A549 (cell line): ENCODE results near the gene LDLRAD3. TPM values are rescaled to one million over a fixed set of nuclear protein-coding genes. Genes with fewer than 3 reads are reported as not detected.

Experiments
- ATAC-seq, 2 experiments: fragments of 200-7000 bp in 1 of 2; fragments of >200 bp in 1 of 2; cut with Nextera tagmentation in 1 of 2; cut with Tn5 transposase in 1 of 2; 3 replicates each; pipeline versions ENCODE4 v1.8.0 to v1.9.1; 2018 to 2020; ENCODE audit warnings: mild to moderate bottlenecking in 1 of 2, moderate library complexity in 1 of 2
- CTCF ChIA-PET: fragments of 300-600 bp; sonication (Branson Sonifier 250); formaldehyde crosslinking; extraction: SDS; loops from one replicate; lab custom pipeline; 2021; ENCODE audit warnings: antibody characterized with exemption, inconsistent platforms; lab: Yijun Ruan, JAX
- POLR2A ChIA-PET: fragments of 350-600 bp; formaldehyde crosslinking; extraction: SDS; loops from one replicate; lab custom pipeline; 2021; ENCODE audit warnings: antibody characterized with exemption, inconsistent platforms; lab: Yijun Ruan, JAX
- DNase-seq, 2 experiments: peaks; one replicate each; pipeline versions ENCODE4 v3.0.0 to v3.0.0-alpha.2; 2011 to 2016; ENCODE audit warnings: low read depth in 1 of 2, low spot score in 1 of 2
- FAIRE-seq: peaks from 2 replicates; lab custom pipeline; 2011; peaks lifted over from hg19 to GRCh38; lab: Jason Lieb, UNC
- H3K27ac ChIP-seq, 2 experiments: fragments of >200 bp; sonication (Bioruptor Twin); formaldehyde crosslinking; 3 replicates each; pipeline ENCODE4 v1.5.1; 2016 to 2017
- H3K4me1 ChIP-seq: fragments of >200 bp; sonication (Bioruptor Twin); formaldehyde crosslinking; 3 replicates; pipeline ENCODE4 v1.6.1; 2016
- H3K4me2 ChIP-seq: fragments of >200 bp; sonication (Bioruptor Twin); formaldehyde crosslinking; 3 replicates; pipeline ENCODE4 v1.6.1; 2016
- H3K4me3 ChIP-seq: fragments of >200 bp; sonication (Bioruptor Twin); formaldehyde crosslinking; 3 replicates; pipeline ENCODE4 v1.5.1; 2016
- H3K9me3 ChIP-seq: fragments of >200 bp; sonication (Bioruptor Twin); formaldehyde crosslinking; 3 replicates; pipeline ENCODE4 v1.6.1; 2016
- BHLHE40 ChIP-seq: IDR thresholded peaks from 2 replicates; pipeline ENCODE4 v1.6.1; 2012; ENCODE audit warnings: low read depth, low read length, inconsistent platforms
- CBX2 ChIP-seq: fragments of 200-600 bp; sonication (generic); IDR thresholded peaks from 2 replicates; pipeline ENCODE4 v1.6.1; 2016; ENCODE audit warnings: low read depth, mild to moderate bottlenecking, borderline replicate concordance
- CHD2 ChIP-seq: fragments of 150-350 bp; IDR thresholded peaks from 2 replicates; pipeline ENCODE4 v1.6.1; 2014; ENCODE audit warnings: low read length; ENCODE audit not compliant: partially characterized antibody
- EHMT2 ChIP-seq: fragments of 200-600 bp; sonication (generic); IDR thresholded peaks from 2 replicates; pipeline ENCODE4 v1.6.1; 2016; ENCODE audit warnings: antibody characterized with exemption, low read depth, mild to moderate bottlenecking, moderate library complexity
- FOSL2 ChIP-seq, 2 experiments: fragments of 450-650 bp in 1 of 2; fragments of >200 bp in 1 of 2; sonication (Bioruptor Twin) in 1 of 2; formaldehyde crosslinking; IDR thresholded peaks; 2 replicates each; pipeline versions ENCODE4 v1.5.0 to v1.6.1; 2016 to 2020; ENCODE audit warnings: mild to moderate bottlenecking in 1 of 2, moderate library complexity in 1 of 2
- GATA3 ChIP-seq: IDR thresholded peaks from 2 replicates; pipeline ENCODE4 v1.6.1; 2012; ENCODE audit warnings: borderline replicate concordance
- NR3C1 ChIP-seq: fragments of >200 bp; sonication (Bioruptor Twin); formaldehyde crosslinking; IDR thresholded peaks from 3 replicates; pipeline ENCODE4 v1.6.1; 2017
- PHF8 ChIP-seq: fragments of 200-600 bp; sonication (generic); IDR thresholded peaks from 2 replicates; pipeline ENCODE4 v1.6.1; 2016; ENCODE audit warnings: low read depth, mild to moderate bottlenecking, antibody characterized with exemption, moderate library complexity, borderline replicate concordance
- POLR2AphosphoS2 ChIP-seq: conservative IDR thresholded peaks from 2 replicates; pipeline ENCODE4 v1.6.1; 2012; ENCODE audit warnings: low read length, improper control_type of control experiment, inconsistent platforms
- RAD21 ChIP-seq, 2 experiments: fragments of >200 bp in 1 of 2; sonication (Bioruptor Twin) in 1 of 2; formaldehyde crosslinking in 1 of 2; IDR thresholded peaks in 1 of 2; conservative IDR thresholded peaks in 1 of 2; 2 replicates in 1 of 2; 3 replicates in 1 of 2; pipeline ENCODE4 v1.6.1; 2012 to 2018; ENCODE audit warnings: inconsistent platforms in 1 of 2
- RFX5 ChIP-seq: fragments of 450-650 bp; IDR thresholded peaks from 2 replicates; pipeline ENCODE4 v1.7.1; 2014; ENCODE audit warnings: antibody characterized with exemption, mild to moderate bottlenecking, moderate library complexity
- RNF2 ChIP-seq: fragments of 200-600 bp; sonication (generic); IDR thresholded peaks from 2 replicates; pipeline ENCODE4 v1.6.1; 2016; ENCODE audit warnings: low read depth, mild to moderate bottlenecking, antibody characterized with exemption, moderate library complexity, borderline replicate concordance
- SMC3 ChIP-seq: fragments of >200 bp; sonication (Bioruptor Twin); formaldehyde crosslinking; IDR thresholded peaks from 3 replicates; pipeline ENCODE4 v1.6.1; 2018; ENCODE audit warnings: inconsistent platforms
- TP53 ChIP-seq: fragments of 250-450 bp; sonication (Bioruptor Pico); IDR thresholded peaks from 2 replicates; pipeline ENCODE4 v1.5.0; 2021; ENCODE audit warnings: mild to moderate bottlenecking, moderate library complexity
- ZSCAN20 ChIP-seq: fragments of 250-450 bp; sonication (Bioruptor Pico); IDR thresholded peaks from 2 replicates; pipeline ENCODE4 v1.8.0; 2022; ENCODE audit warnings: mild to moderate bottlenecking, moderate library complexity
- WGBS: methylation state at CpG from one replicate; pipeline ENCODE4 v1.1.6; 2017; ENCODE audit errors: missing lambda C conversion rate; 5-methylcytosine and 5-hydroxymethylcytosine counted together
- polyA plus RNA-seq, 4 experiments: library from polyadenylated mRNA; depleted of rRNA in 3 of 4; stranded (reverse); fragments of >200 nt; fragmentation: RNase III in 1 of 4; extraction: RNeasy Plus Mini Kit Qiagen cat#74134 plus additional on column Dnase treatment in 1 of 4; gene quantifications; 2 replicates in 3 of 4; 3 replicates in 1 of 4; pipeline ENCODE4 v1.2.3, GENCODE V29; 2011 to 2017
- TF ChIP-seq, protein P1 (sequence below): fragments of 150-350 bp; IDR thresholded peaks from 2 replicates; pipeline ENCODE4 v1.6.1; 2014; ENCODE audit warnings: low read depth, mild to moderate bottlenecking, low read length
- TF ChIP-seq, protein P2 (sequence below): IDR thresholded peaks from 2 replicates; pipeline ENCODE4 v1.6.1; 2012; ENCODE audit warnings: low read depth, borderline replicate concordance

The LDLRAD3 gene
- polyA plus RNA-seq, 2 of the 4 experiments (the other 2 are of a cell fraction), result 10.5 to 13.2 TPM

DNA sequence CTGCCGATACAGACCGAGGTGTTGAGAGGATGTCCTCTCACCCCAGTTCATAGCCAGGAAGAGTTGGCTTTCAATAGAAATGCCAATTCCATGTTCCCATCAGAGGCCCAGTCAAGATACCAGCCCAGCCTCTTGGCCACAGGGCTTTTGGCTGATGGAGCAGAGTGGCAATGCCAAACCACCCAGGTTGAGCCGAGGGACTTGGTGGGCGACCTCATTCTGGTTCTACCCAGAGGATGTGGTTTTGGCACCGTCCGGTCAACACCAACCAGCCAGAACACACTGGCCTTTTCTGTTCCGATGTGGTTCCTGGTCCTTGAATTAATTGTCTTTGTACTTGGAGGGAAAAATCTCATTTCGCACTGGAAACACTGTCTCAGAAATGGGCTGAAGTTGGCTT is 284.8 kb downstream of the LDLRAD3 start:
- ChIA-PET POLR2A (no interaction called here), CTCF (no interaction called here)
- Histone ChIP-seq H3K27ac (no peak overlapping the region), H3K4me1 (no peaks in the 10 kb centered on the region), H3K4me2 (no peak overlapping the region), H3K9me3 (no peaks in the 10 kb centered on the region), H3K4me3 (no peak overlapping the region)
- TF ChIP-seq RNF2 (no peak), GATA3 (no peak), CBX2 (no peak), PHF8 (no peak), ZSCAN20 (CRISPR knock-in tag) (no peak), RAD21 (conservative IDR thresholded peaks at IDR 0.05 in 1 of 2, IDR thresholded peaks at IDR 0.05 in 1 of 2) (no peak), SMC3 (no peak), RFX5 (no peak), FOSL2 (IDR thresholded peaks at IDR 0.05) (no peak), FOSL2 (CRISPR knock-in tag; IDR thresholded peaks at IDR 0.05) (no peak), CHD2 (no peak), EHMT2 (no peak), NR3C1 (no peak)
- TF ChIP-seq, protein P1, sequence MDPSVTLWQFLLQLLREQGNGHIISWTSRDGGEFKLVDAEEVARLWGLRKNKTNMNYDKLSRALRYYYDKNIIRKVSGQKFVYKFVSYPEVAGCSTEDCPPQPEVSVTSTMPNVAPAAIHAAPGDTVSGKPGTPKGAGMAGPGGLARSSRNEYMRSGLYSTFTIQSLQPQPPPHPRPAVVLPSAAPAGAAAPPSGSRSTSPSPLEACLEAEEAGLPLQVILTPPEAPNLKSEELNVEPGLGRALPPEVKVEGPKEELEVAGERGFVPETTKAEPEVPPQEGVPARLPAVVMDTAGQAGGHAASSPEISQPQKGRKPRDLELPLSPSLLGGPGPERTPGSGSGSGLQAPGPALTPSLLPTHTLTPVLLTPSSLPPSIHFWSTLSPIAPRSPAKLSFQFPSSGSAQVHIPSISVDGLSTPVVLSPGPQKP, result no peak
- TF ChIP-seq, protein P2, sequence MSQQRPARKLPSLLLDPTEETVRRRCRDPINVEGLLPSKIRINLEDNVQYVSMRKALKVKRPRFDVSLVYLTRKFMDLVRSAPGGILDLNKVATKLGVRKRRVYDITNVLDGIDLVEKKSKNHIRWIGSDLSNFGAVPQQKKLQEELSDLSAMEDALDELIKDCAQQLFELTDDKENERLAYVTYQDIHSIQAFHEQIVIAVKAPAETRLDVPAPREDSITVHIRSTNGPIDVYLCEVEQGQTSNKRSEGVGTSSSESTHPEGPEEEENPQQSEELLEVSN, result no peak
- ATAC-seq, result no peak
- FAIRE-seq, result no peak
- WGBS, result 93% methylated on average over 8 of the region's 8 CpGs
- no peak for DNase-seq

DNA sequence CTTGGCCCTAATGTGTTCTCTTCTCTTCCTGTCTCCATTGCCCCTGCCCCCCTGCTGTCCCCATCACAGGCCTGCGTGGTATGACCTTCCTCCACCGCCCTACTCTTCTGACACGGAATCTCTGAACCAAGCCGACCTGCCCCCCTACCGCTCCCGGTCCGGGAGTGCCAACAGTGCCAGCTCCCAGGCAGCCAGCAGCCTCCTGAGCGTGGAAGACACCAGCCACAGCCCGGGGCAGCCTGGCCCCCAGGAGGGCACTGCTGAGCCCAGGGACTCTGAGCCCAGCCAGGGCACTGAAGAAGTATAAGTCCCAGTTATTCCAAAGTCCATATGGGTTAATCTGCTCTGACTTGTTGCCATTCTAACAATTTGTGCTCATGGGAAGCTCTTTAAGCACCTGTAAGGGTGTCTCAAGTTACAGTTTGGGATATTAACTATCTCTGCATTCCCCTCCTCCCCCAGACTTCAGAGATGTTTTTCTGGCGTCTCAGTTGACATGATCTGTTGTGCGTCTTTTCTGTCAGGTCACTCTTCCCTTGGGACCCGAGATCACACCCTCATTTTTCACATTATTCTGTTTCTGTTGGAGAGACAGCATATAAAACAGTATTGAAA is 285.3 kb downstream of the LDLRAD3 start:
- DNase-seq (no peak), ATAC-seq (no peak), FAIRE-seq (no peak)
- POLR2A ChIA-PET, result no interaction called here
- TF ChIP-seq, protein P2, result no peak
- TF ChIP-seq POLR2AphosphoS2 (no peak), BHLHE40 (no peak), TP53 (no peak)
- TF ChIP-seq, protein P1, result no peak
- Histone ChIP-seq H3K4me3 (no peak overlapping the region), H3K27ac (no peak overlapping the region), H3K4me1 (no peaks in the 10 kb centered on the region), H3K4me2 (no peak overlapping the region), H3K9me3 (no peaks in the 10 kb centered on the region)
- 88% methylated on average over 7 of the region's 12 CpGs for WGBS
- CTCF ChIA-PET, result interaction anchor here (1.1 kb wide), 1 partner anchor 407 kb away, joined by 3 read pairs; no protein-coding TSS in a partner anchor
